Measurements from ENCODE around the gene CHTF18. TPM values are rescaled to one million over a fixed set of nuclear protein-coding genes. Genes with fewer than 3 reads are reported as not detected.

CHTF18 gene
- total RNA-seq, 2 donors from 2014 or later: 7.5 to 14.5 TPM

DNA sequence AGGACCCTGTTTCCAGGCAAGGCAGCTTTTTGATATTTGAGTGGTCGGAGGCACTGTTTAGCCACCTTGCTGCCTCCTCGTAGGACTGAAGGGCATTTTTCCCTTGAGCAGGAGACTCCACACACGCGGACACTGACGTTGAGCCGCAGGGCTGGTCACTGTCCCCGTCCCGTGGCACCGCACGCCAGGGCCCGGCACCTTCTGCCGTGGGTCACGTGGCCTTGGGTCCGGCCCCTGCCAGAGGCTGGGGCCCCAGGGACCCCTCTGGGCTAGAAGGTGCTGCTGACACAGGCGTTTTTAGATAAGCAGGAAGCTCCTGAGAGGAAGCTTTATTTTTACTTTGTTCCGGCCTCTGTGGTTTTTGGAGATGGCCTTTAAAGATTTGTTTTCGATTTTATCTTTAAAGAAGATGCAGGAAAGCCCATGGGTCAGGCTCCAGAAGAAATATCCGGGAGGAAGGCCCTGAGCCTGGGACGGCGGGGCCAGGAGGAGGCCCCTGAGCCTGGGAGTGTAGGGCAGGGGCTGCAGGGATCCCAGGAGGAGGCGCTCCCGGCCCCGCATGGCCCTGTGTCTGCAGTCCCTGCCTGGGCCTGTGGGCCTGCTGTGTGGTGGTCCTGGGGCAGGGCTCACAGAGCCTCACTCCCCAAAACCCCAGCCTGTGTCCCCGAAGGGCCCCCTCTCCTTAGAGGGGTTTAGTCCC, 42.6 kb downstream of the CHTF18 start:
- no peaks in the 10 kb centered on the region for H3K36me3 ChIP-seq (replicated peaks in 1 of 2; ENCODE audit: insufficient read depth in 1 of 2, low read depth in 2 of 2)
- ATAC-seq: no peak
- H3K4me1 ChIP-seq: no peaks in the 10 kb centered on the region
- 56 to 59% methylated on average over 15 to 24 of the region's 24 CpGs for WGBS, 2 donors
- H3K27me3 ChIP-seq: no peaks in the 10 kb centered on the region
- no peak overlapping the region for H3K4me3 ChIP-seq
- peaks cover 0 to 15% (median 0%) of the 10 kb centered on the region in 3 donors for H3K9me3 ChIP-seq
- no peak overlapping the region for H3K27ac ChIP-seq
- DNase-seq: no peak
- TF ChIP-seq, protein P1, sequence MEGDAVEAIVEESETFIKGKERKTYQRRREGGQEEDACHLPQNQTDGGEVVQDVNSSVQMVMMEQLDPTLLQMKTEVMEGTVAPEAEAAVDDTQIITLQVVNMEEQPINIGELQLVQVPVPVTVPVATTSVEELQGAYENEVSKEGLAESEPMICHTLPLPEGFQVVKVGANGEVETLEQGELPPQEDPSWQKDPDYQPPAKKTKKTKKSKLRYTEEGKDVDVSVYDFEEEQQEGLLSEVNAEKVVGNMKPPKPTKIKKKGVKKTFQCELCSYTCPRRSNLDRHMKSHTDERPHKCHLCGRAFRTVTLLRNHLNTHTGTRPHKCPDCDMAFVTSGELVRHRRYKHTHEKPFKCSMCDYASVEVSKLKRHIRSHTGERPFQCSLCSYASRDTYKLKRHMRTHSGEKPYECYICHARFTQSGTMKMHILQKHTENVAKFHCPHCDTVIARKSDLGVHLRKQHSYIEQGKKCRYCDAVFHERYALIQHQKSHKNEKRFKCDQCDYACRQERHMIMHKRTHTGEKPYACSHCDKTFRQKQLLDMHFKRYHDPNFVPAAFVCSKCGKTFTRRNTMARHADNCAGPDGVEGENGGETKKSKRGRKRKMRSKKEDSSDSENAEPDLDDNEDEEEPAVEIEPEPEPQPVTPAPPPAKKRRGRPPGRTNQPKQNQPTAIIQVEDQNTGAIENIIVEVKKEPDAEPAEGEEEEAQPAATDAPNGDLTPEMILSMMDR (IDR thresholded peaks at IDR 0.05): no peak
- no peak for TF ChIP-seq POLR2A (IDR thresholded peaks at IDR 0.05)
- intact Hi-C loops (cut with DNase I): no loop called here

DNA sequence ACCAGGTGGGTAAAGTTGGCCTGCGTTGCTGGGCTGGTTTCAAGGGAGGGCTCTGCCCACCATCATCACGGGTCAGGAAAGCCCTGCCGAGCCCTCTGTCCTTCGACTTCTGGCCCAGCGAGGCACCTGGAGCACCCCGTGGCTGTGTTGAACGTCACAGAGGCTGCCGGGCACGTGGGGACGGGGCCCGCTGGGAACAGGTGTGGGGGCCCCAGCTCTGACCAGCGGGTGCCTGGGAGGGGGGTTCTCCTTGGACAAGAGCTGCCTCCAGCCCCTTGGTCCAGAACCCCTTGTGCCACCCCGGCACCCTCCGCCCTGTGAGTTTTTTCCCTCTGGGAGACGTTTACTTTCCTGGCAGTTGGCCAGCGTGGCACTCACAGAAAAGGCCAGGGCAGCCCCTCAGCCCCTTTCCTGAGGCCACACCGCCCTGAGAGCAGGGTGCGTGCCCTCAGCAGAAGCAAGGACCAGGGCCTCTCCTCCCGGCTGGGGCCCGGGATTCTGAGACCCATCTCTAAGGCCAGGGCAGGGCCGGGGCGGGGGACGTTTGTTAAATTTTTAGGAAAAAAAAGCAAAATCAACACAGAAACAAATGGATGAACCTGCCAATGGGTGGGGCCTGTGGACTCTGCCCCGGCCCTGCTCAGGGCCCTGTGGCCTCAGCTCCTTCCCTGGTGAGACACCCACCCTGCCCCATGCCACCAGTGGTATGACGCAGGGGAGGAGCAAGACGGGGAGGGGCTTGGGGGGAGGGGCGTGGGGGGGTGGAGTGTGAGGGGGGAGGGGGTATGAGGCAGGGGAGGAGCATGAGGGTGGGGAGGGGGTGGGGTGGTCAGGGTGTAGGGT, 43.4 kb downstream of the CHTF18 start:
- Histone ChIP-seq H3K4me1 (no peaks in the 10 kb centered on the region), H3K4me3 (no peak overlapping the region), H3K27ac (no peak overlapping the region), H3K9me3 (peaks cover 0 to 23% (median 0%) of the 10 kb centered on the region in 3 donors), H3K36me3 (replicated peaks in 1 of 2; ENCODE audit: insufficient read depth in 1 of 2, low read depth in 2 of 2) (no peaks in the 10 kb centered on the region), H3K27me3 (no peaks in the 10 kb centered on the region)
- 52 to 55% methylated on average over 13 to 26 of the region's 27 CpGs for WGBS, 2 donors
- no peak for TF ChIP-seq POLR2A (IDR thresholded peaks at IDR 0.05)
- TF ChIP-seq, protein P1 (IDR thresholded peaks at IDR 0.05): no peak
- no peak for ATAC-seq
- DNase-seq: no peak
- intact Hi-C loops (cut with DNase I): no loop called here

DNA sequence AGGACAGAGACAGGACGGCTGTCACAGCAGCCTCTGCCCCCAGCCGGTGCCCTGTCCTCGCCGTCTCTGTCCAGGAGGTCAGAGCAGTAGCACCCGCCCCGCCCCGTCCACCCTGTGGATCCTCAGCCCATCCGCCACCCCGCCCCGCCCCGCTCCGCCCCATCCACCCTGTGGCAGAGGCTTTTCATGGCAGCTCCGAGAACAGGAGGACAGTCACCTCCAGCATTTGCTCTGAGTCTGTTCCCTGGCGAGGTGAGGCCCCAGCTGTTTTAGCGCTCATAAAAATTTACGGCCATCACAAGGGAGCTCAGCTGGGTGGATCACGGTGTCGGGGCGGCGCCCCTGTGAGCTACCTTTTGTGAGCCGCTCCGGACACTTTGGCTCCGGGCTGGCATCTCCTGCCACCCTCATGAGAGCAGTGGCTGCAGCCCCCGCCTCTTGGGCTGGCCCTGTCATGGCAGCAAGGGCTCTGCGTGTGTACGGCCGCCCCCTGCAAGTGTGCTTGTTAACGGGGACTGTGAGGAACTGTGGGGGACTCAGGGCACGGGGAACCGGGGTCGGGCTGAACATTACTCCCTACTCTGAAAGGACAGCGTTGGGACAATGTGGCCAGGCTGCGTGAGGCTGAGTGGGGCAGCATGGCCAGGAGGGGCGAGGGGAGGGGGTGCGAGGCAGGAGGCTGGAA, 44.4 kb downstream of the CHTF18 start:
- WGBS, 2 donors: 78 to 83% methylated on average over 10 to 35 of the region's 35 CpGs
- Histone ChIP-seq H3K27me3 (no peaks in the 10 kb centered on the region), H3K4me3 (no peak overlapping the region), H3K27ac (no peak overlapping the region), H3K4me1 (no peaks in the 10 kb centered on the region), H3K36me3 (replicated peaks in 1 of 2; ENCODE audit: insufficient read depth in 1 of 2, low read depth in 2 of 2) (no peaks in the 10 kb centered on the region), H3K9me3 (peaks cover 0 to 24% (median 0%) of the 10 kb centered on the region in 3 donors)
- intact Hi-C loops (cut with DNase I): no loop called here
- ATAC-seq (no peak), DNase-seq (no peak)
- TF ChIP-seq, protein P1 (IDR thresholded peaks at IDR 0.05): no peak
- no peak for TF ChIP-seq POLR2A (IDR thresholded peaks at IDR 0.05)

DNA sequence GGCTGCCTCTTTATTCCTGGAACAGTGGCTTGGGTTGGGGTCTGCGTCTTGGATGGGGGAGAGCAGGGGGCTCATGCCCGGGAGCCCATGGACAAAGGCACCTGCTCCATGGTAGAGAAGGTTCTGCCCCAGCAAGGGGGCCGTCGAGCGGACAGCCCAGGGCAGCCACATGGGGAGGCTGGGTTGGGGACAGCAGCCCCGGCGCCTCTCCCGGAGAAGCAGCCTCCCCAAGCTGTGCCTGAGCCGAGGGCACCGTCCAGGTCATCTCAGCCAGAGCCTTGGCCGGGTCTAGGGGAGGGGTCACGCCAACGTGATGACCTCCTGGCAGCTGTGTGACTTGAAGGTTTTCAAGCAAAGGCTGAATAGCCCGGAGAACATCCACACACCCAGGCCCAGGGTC, 45.0 kb downstream of the CHTF18 start:
- Histone ChIP-seq H3K27ac (no peak overlapping the region), H3K4me1 (no peaks in the 10 kb centered on the region), H3K36me3 (replicated peaks in 1 of 2; ENCODE audit: insufficient read depth in 1 of 2, low read depth in 2 of 2) (no peaks in the 10 kb centered on the region), H3K27me3 (no peaks in the 10 kb centered on the region), H3K9me3 (peaks cover 0 to 24% (median 0%) of the 10 kb centered on the region in 3 donors), H3K4me3 (no peak overlapping the region)
- ATAC-seq: no peak
- DNase-seq: no peak
- intact Hi-C loops (cut with DNase I): no loop called here
- TF ChIP-seq, protein P1 (IDR thresholded peaks at IDR 0.05): no peak
- TF ChIP-seq POLR2A (IDR thresholded peaks at IDR 0.05): no peak
- whole genome bisulfite sequencing, 2 donors: 67 to 78% methylated on average over 2 to 10 of the region's 14 CpGs

Data from body of pancreas (tissue), 4 donors.